Sigmoid colon (tissue), 7 donors: ENCODE data around the gene EPX. TPM values are rescaled to one million over a fixed set of nuclear protein-coding genes. Genes with fewer than 3 reads are reported as not detected.

Experiments
- DNase-seq: peaks from one replicate; pipeline ENCODE4 v3.0.0-alpha.2; 2019
- H3K27ac ChIP-seq, 4 donors: fragments of 200-600 bp; sonication (generic); one replicate each; pipeline ENCODE4 v1.5.1; 2016 to 2019; ENCODE audit warnings: mild to moderate bottlenecking in 1 of 4
- H3K27me3 ChIP-seq, 3 donors: fragments of 200-600 bp; sonication (generic); one replicate each; pipeline ENCODE4 v1.5.1; 2019; ENCODE audit warnings: mild to moderate bottlenecking in 1 of 3
- H3K36me3 ChIP-seq, 4 donors: fragments of 200-600 bp; sonication (generic); one replicate each; pipeline ENCODE4 v1.5.1; 2016 to 2019
- H3K4me1 ChIP-seq, 4 donors: fragments of 200-600 bp; sonication (generic); one replicate each; pipeline ENCODE4 v1.5.1; 2017 to 2019
- H3K4me3 ChIP-seq, 4 donors: fragments of 200-600 bp; sonication (generic); one replicate each; pipeline ENCODE4 v1.5.1; 2017 to 2019; ENCODE audit warnings: mild to moderate bottlenecking in 2 of 4, moderate library complexity in 1 of 4
- H3K9me3 ChIP-seq, 4 donors: fragments of 200-600 bp in 3 of 4; sonication (generic) in 3 of 4; one replicate each; pipeline versions ENCODE4 v1.5.1 to v1.6.1; 2013 to 2019
- EP300 ChIP-seq, 4 donors: sonication (generic); formaldehyde crosslinking; IDR thresholded peaks; one replicate each; pipeline ENCODE4 v1.6.1; 2017; ENCODE audit warnings: antibody characterized with exemption in 4 of 4
- POLR2A ChIP-seq, 2 donors: fragments of 450-650 bp; IDR thresholded peaks; one replicate each; pipeline ENCODE4 v1.6.1; 2016; ENCODE audit warnings: antibody characterized with exemption in 2 of 2, mild to moderate bottlenecking in 2 of 2, moderate library complexity in 2 of 2
- POLR2AphosphoS5 ChIP-seq, 4 donors: sonication (generic); formaldehyde crosslinking; IDR thresholded peaks; one replicate each; pipeline ENCODE4 v1.6.1; 2017; ENCODE audit warnings: antibody characterized with exemption in 4 of 4
- WGBS, 2 donors: extraction: QIAGEN DNeasy Blood & Tissue Kit; methylation state at CpG; one replicate each; pipeline ENCODE4 v1.1.7; 2013; 5-methylcytosine and 5-hydroxymethylcytosine counted together
- intact Hi-C: fragments of 100-400 bp; cut with DNase I; formaldehyde crosslinking; loops from one replicate; pipeline ENCODE4 v1.15.1; 2023
- polyA plus RNA-seq, 3 donors: library from polyadenylated mRNA; stranded (reverse); fragments of 200-250 nt; gene quantifications; one replicate each; pipeline ENCODE4 v1.2.3, GENCODE V29; 2013
- total RNA-seq, 4 donors: library from RNA; depleted of rRNA; stranded (reverse); fragments of >200 nt; gene quantifications; one replicate each; pipeline ENCODE4 v1.1.0, GENCODE V29; 2016
- TF ChIP-seq, protein P1 (sequence below), 4 experiments: fragments of 450-650 bp in 3 of 4; fragments of 200-600 bp in 1 of 4; IDR thresholded peaks; one replicate each; pipeline ENCODE4 v1.5.1; 2016 to 2019; ENCODE audit warnings: antibody characterized with exemption in 4 of 4, mild to moderate bottlenecking in 3 of 4, moderate library complexity in 2 of 4
- donor health status: healthy with polysubstance abuse.
- donor health status: Bipolar disorder and iron deficiency.
- donor health status: healthy.

The EPX gene
- total and polyA plus RNA-seq, 7 donors, result 0.03 TPM; not detected in 6

DNA sequence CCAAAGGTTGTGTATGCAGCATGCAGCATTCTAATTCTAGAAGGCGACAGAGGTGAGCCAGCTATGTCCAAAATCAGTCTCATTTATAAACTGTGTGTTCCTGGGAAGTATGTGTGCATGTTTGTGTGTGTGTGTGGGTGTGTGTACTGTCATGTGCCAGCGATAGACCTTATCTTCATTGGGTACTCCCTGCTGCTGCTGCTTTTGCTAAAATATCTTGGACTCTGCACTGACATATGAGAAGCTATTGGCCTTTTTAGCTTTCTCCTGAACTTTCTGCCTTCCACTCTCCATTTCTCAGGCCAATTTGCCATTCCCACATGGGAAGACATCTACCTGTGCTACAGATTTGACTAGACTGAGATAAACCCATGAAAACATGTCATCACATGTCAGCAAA lies 43.9 kb downstream of the EPX start:
- Histone ChIP-seq H3K27ac (no peak overlapping the region), H3K4me3 (no peak overlapping the region), H3K36me3 (no peaks in the 10 kb centered on the region), H3K9me3 (no peaks in the 10 kb centered on the region), H3K27me3 (peaks cover 0 to 27% (median 17%) of the 10 kb centered on the region in 3 donors), H3K4me1 (no peaks in the 10 kb centered on the region)
- intact Hi-C loops, result no loop called here
- DNase-seq, result no peak
- TF ChIP-seq, protein P1, sequence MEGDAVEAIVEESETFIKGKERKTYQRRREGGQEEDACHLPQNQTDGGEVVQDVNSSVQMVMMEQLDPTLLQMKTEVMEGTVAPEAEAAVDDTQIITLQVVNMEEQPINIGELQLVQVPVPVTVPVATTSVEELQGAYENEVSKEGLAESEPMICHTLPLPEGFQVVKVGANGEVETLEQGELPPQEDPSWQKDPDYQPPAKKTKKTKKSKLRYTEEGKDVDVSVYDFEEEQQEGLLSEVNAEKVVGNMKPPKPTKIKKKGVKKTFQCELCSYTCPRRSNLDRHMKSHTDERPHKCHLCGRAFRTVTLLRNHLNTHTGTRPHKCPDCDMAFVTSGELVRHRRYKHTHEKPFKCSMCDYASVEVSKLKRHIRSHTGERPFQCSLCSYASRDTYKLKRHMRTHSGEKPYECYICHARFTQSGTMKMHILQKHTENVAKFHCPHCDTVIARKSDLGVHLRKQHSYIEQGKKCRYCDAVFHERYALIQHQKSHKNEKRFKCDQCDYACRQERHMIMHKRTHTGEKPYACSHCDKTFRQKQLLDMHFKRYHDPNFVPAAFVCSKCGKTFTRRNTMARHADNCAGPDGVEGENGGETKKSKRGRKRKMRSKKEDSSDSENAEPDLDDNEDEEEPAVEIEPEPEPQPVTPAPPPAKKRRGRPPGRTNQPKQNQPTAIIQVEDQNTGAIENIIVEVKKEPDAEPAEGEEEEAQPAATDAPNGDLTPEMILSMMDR (IDR thresholded peaks at IDR 0.05), result no peak
- TF ChIP-seq POLR2A (IDR thresholded peaks at IDR 0.05) (no peak), EP300 (IDR thresholded peaks at IDR 0.05) (no peak), POLR2AphosphoS5 (IDR thresholded peaks at IDR 0.05) (no peak)
- 81 to 91% methylated on average over 2 of the region's 2 CpGs for WGBS, 2 donors

DNA sequence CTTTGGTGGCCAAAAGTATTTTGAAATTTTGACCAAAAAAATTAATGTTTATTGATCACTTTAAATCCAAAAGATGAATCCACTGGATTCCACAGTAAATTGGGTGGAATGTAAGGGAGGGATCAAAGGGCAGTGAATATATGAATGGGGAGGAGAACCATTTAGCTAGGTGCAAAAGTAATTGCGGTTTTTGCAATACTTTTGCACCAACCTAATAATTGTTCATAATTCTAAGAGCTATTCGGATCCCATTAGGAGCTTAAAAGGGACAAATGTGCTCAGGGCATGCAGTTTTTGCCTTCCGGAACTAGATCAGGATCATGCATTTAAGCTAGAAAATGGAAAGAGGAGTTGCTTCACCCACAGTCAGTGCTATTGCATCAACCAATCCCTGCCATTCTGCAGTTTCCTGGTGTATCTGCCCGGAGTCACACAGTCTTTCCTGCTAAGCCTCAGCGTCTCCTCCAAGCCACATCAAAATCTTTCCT lies 45.7 kb downstream of the EPX start, which contains the start of gene LPO:
Gene LPO (plus strand): TSS at position 438 of the 488 bp plus-strand sequence. CDS start 4,396 bp downstream, outside the sequence.
- H3K9me3 ChIP-seq, result no peaks in the 10 kb centered on the region
- TF ChIP-seq POLR2AphosphoS5 (IDR thresholded peaks at IDR 0.05) (no peak), POLR2A (IDR thresholded peaks at IDR 0.05) (no peak), EP300 (IDR thresholded peaks at IDR 0.05) (no peak)
- TF ChIP-seq, protein P1 (IDR thresholded peaks at IDR 0.05), result no peak
- 72 to 79% methylated on average over 5 of the region's 5 CpGs for WGBS, 2 donors
- peaks cover 0 to 42% (median 18%) of the 10 kb centered on the region in 3 donors for H3K27me3 ChIP-seq
- no peak within 1 kb of the TSS for H3K4me3 ChIP-seq
- no peak within 1 kb of the TSS for H3K27ac ChIP-seq
- no peaks in the 10 kb centered on the region for H3K36me3 ChIP-seq
- no peak for DNase-seq
- intact Hi-C loops, result no loop called here
- H3K4me1 ChIP-seq, result no peaks in the 10 kb centered on the region

DNA sequence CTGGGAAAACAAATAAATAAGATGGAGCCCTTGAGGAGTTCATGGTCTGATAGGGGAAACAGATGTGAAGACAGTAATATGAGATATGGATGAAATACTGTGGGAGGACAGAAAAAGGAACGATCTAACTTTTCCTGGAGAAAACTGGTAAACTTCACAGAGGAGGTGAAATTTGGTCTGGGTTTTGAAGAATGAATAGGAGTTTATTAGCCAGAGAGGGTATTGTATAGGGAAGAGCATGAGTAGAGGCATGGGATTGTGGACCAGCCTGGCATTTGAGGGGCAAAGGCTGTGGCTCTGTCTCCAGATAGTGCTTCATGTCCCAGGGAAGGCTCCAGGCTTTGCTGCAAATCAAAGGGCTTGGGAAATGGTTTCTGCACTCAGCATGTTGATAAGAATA lies 47.5 kb downstream of the EPX start:
- peaks cover 0 to 43% (median 11%) of the 10 kb centered on the region in 3 donors for H3K27me3 ChIP-seq
- no peaks in the 10 kb centered on the region for H3K36me3 ChIP-seq
- WGBS, 2 donors, result 72 to 83% methylated on average over 1 of the region's 1 CpG
- DNase-seq, result no peak
- no peak overlapping the region for H3K27ac ChIP-seq
- intact Hi-C loops, result no loop called here
- no peaks in the 10 kb centered on the region for H3K9me3 ChIP-seq
- no peak for TF ChIP-seq EP300 (IDR thresholded peaks at IDR 0.05)
- TF ChIP-seq POLR2A (IDR thresholded peaks at IDR 0.05), result no peak
- TF ChIP-seq, protein P1 (IDR thresholded peaks at IDR 0.05), result no peak
- no peak for TF ChIP-seq POLR2AphosphoS5 (IDR thresholded peaks at IDR 0.05)
- no peak overlapping the region for H3K4me3 ChIP-seq
- H3K4me1 ChIP-seq, result no peaks in the 10 kb centered on the region

DNA sequence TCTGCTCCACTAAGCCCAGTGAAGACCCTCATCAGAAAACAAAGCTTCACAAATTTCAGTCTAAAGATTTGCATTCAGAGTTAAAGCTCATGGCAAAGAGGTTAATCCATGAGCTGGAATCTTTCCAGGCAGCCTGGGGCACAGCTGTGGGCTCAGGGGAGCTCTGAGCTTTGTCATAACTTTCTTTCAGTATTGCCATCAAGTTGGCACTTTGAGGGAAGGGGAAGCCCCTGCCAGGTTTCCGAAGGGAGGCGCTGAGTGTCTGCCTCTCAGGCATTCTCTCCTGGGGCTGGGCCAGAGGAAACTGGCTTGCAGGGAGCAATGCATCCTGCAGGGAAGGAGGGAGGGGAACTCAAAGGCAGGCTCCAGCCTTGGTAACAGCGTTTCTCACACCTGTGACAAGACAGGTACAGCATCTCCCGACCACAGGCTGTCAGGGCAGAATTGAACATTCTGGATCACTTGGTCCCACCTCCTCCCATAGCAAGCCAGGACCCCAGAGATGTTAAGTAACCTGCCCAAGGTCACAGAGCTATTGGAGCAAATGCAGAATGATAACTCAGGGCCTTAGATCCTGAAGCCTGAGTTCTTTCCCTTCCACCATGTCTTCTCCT lies 49.8 kb downstream of the EPX start:
- intact Hi-C loops, result no loop called here
- 18 to 24% methylated on average over 4 of the region's 4 CpGs for WGBS, 2 donors
- H3K4me3 ChIP-seq, result no peak overlapping the region
- H3K4me1 ChIP-seq, result no peaks in the 10 kb centered on the region
- no peak for DNase-seq
- no peaks in the 10 kb centered on the region for H3K36me3 ChIP-seq
- TF ChIP-seq EP300 (IDR thresholded peaks at IDR 0.05) (no peak), POLR2A (IDR thresholded peaks at IDR 0.05) (no peak), POLR2AphosphoS5 (IDR thresholded peaks at IDR 0.05) (no peak)
- TF ChIP-seq, protein P1 (IDR thresholded peaks at IDR 0.05), result no peak
- H3K27ac ChIP-seq, result no peak overlapping the region
- H3K27me3 ChIP-seq, result peaks cover 0 to 41% (median 4%) of the 10 kb centered on the region in 3 donors
- no peaks in the 10 kb centered on the region for H3K9me3 ChIP-seq
